HepG2 (cell line): ENCODE data around the gene RRP12. TPM values are rescaled to one million over a fixed set of nuclear protein-coding genes. Genes with fewer than 3 reads are reported as not detected.

Source experiments
- ATF7-NPFF ChIP-seq: sonication (generic); formaldehyde crosslinking; IDR thresholded peaks from 2 replicates; pipeline ENCODE4 v1.8.1; 2023; ENCODE audit warnings: mild to moderate bottlenecking, low read depth, missing genetic modification reagents, moderate library complexity
- BCLAF1 ChIP-seq: fragments of 450-650 bp; IDR thresholded peaks from 2 replicates; pipeline ENCODE4 v1.6.1; 2017; ENCODE audit warnings: mild to moderate bottlenecking
- BRD4 ChIP-seq: sonication (generic); formaldehyde crosslinking; IDR thresholded peaks from 2 replicates; pipeline ENCODE4 v1.4.0; 2020; ENCODE audit warnings: missing genetic modification reagents
- ETV5 ChIP-seq: IDR thresholded peaks from 2 replicates; pipeline ENCODE4 v1.6.1; 2018; ENCODE audit warnings: missing biosample characterization, missing genetic modification reagents, inconsistent platforms, borderline replicate concordance
- FOXC1 ChIP-seq: sonication (generic); formaldehyde crosslinking; IDR thresholded peaks from 2 replicates; pipeline ENCODE4 v1.8.0; 2022; ENCODE audit warnings: mild to moderate bottlenecking, missing genetic modification reagents, borderline replicate concordance
- NR2C2 ChIP-seq: sonication (generic); formaldehyde crosslinking; IDR thresholded peaks from 2 replicates; pipeline ENCODE4 v1.4.0; 2020; ENCODE audit warnings: missing genetic modification reagents, mild to moderate bottlenecking, moderate library complexity, borderline replicate concordance
- PBX3 ChIP-seq: sonication (generic); formaldehyde crosslinking; IDR thresholded peaks from 2 replicates; pipeline ENCODE4 v1.8.1; 2023; ENCODE audit warnings: missing genetic modification reagents, inconsistent platforms, borderline replicate concordance
- PRDM4 ChIP-seq: sonication (generic); formaldehyde crosslinking; IDR thresholded peaks from 2 replicates; pipeline ENCODE4 v1.9.0; 2021; ENCODE audit warnings: missing genetic modification reagents, borderline replicate concordance
- RFX1 ChIP-seq: fragments of 450-650 bp; IDR thresholded peaks from 2 replicates; pipeline ENCODE4 v1.6.1; 2017
- SP5 ChIP-seq: IDR thresholded peaks from 2 replicates; pipeline ENCODE4 v1.6.1; 2016; ENCODE audit warnings: low read depth, borderline replicate concordance
- SPEN ChIP-seq: sonication (generic); formaldehyde crosslinking; IDR thresholded peaks from 2 replicates; pipeline ENCODE4 v1.5.1; 2020; ENCODE audit warnings: low read depth, mild to moderate bottlenecking, missing genetic modification reagents
- THRA ChIP-seq: sonication (generic); formaldehyde crosslinking; IDR thresholded peaks from 2 replicates; pipeline ENCODE4 v1.4.0; 2020; ENCODE audit warnings: missing genetic modification reagents, borderline replicate concordance
- ZMYM3 ChIP-seq: sonication (generic); formaldehyde crosslinking; IDR thresholded peaks from 2 replicates; pipeline ENCODE4 v1.5.1; 2020; ENCODE audit warnings: mild to moderate bottlenecking, missing genetic modification reagents
- ZMYM4 ChIP-seq: sonication (generic); formaldehyde crosslinking; IDR thresholded peaks from 2 replicates; pipeline ENCODE4 v1.8.1; 2023; ENCODE audit warnings: mild to moderate bottlenecking, missing genetic modification reagents
- ZNF335 ChIP-seq: sonication (generic); formaldehyde crosslinking; IDR thresholded peaks from 2 replicates; pipeline ENCODE4 v1.4.0; 2020; ENCODE audit warnings: missing genetic modification reagents
- ZNF44 ChIP-seq: sonication (generic); formaldehyde crosslinking; IDR thresholded peaks from 2 replicates; pipeline ENCODE4 v1.5.1; 2020; ENCODE audit warnings: mild to moderate bottlenecking, missing genetic modification reagents
- ZNF530 ChIP-seq: sonication (generic); formaldehyde crosslinking; IDR thresholded peaks from 2 replicates; pipeline ENCODE4 v1.5.0; 2020; ENCODE audit warnings: low read depth, mild to moderate bottlenecking, missing genetic modification reagents
- ZNF607 ChIP-seq: sonication (generic); formaldehyde crosslinking; IDR thresholded peaks from 2 replicates; pipeline ENCODE4 v1.5.1; 2020; ENCODE audit warnings: missing genetic modification reagents, mild to moderate bottlenecking, borderline replicate concordance
- ZNF780A ChIP-seq: sonication (generic); formaldehyde crosslinking; IDR thresholded peaks from 2 replicates; pipeline ENCODE4 v1.8.0; 2022; ENCODE audit warnings: mild to moderate bottlenecking, missing genetic modification reagents, moderate library complexity
- polyA plus RNA-seq, 8 experiments: library from polyadenylated mRNA; depleted of rRNA in 3 of 8; stranded (reverse) in 7 of 8; unstranded in 1 of 8; fragments of >200 nt; fragmentation: Illumina TruSeq in 4 of 8; extraction: Trizol in 4 of 8; gene quantifications; 2 replicates each; pipeline versions ENCODE4 v1.2.1 to v1.2.3, GENCODE V29; 2011 to 2016; ENCODE audit warnings: low read depth in 4 of 8, missing spikeins in 1 of 8, mixed read lengths in 1 of 8; ENCODE audit not compliant: insufficient read depth in 1 of 8
- total RNA-seq, 5 experiments: library from RNA; depleted of rRNA; stranded (reverse); fragments of >200 nt; fragmentation: Illumina TruSeq; extraction: Trizol; gene quantifications; 2 replicates each; pipeline ENCODE4 v1.2.3, GENCODE V29; 2016; ENCODE audit warnings: low read depth in 1 of 5

RRP12 gene
- total and polyA plus RNA-seq, 2 of the 13 experiments (the other 11 are each of a cell fraction or from before 2014, with no cell fraction given), result 13.2 to 39.4 TPM

- TF ChIP-seq PRDM4 (CRISPR knock-in tag) (no peak), PBX3 (CRISPR knock-in tag) (no peak), ZMYM3 (CRISPR knock-in tag) (no peak), ZNF335 (CRISPR knock-in tag) (no peak), NR2C2 (CRISPR knock-in tag) (no peak), ZNF607 (no peak), ATF7-NPFF (peak; percentile 60; the same call in 1 of the 2 replicates), BRD4 (CRISPR knock-in tag) (no peak), ETV5 (CRISPR knock-in tag) (peak; percentile 29; the same call in 1 of the 2 replicates), FOXC1 (CRISPR knock-in tag) (0 out of 2 replicates have a peak, but pooled peaks have one; percentile 35), THRA (peak; percentile 70; the same call in 1 of the 2 replicates), SP5 (CRISPR knock-in tag) (0 out of 2 replicates have a peak, but pooled peaks have one; percentile 8), ZNF530 (CRISPR knock-in tag) (no peak), ZNF44 (CRISPR knock-in tag) (no peak), RFX1 (no peak), BCLAF1 (no peak), ZMYM4 (CRISPR knock-in tag) (peak; percentile 25; the same call in 1 of the 2 replicates), ZNF780A (CRISPR knock-in tag) (no peak), SPEN (no peak)
Measured at GRCh38 chr10:97427571-97428179, 26.5 kb upstream of the RRP12 start (continued).
